Prostate gland (tissue), 2 donors: ENCODE results near the gene NFATC3. TPM values are rescaled to one million over a fixed set of nuclear protein-coding genes. Genes with fewer than 3 reads are reported as not detected.

Experiments used
- DNase-seq: peaks from one replicate; pipeline ENCODE4 v3.0.0-alpha.2; 2019; ENCODE audit warnings: low spot score
- H3K27ac ChIP-seq, 2 donors: fragments of 200-600 bp; sonication (generic); 2 replicates each; pipeline ENCODE4 v1.5.1; 2017 to 2019
- H3K27me3 ChIP-seq: fragments of 200-600 bp; sonication (generic); replicated peaks from 2 replicates; pipeline ENCODE4 v1.5.1; 2019; ENCODE audit not compliant: insufficient read depth
- H3K36me3 ChIP-seq, 2 donors: fragments of 200-600 bp; sonication (generic); 1 replicate in 1 of 2; 2 replicates in 1 of 2; pipeline versions ENCODE4 v1.5.1 to v1.8.1; 2017 to 2019
- H3K4me1 ChIP-seq: fragments of 200-600 bp; sonication (generic); replicated peaks from 2 replicates; pipeline ENCODE4 v1.5.1; 2019
- H3K4me3 ChIP-seq, 2 donors: fragments of 200-600 bp; sonication (generic); 2 replicates each; pipeline ENCODE4 v1.5.1; 2017 to 2019
- H3K9me3 ChIP-seq: fragments of 200-600 bp; sonication (generic); 2 replicates; pipeline ENCODE4 v1.5.1; 2017
- CTCF ChIP-seq, 4 experiments: fragments of 200-600 bp in 2 of 4; fragments of 450-650 bp in 2 of 4; sonication (generic) in 2 of 4; IDR thresholded peaks; 1 replicate in 3 of 4; 2 replicates in 1 of 4; pipeline ENCODE4 v1.5.1; 2016 to 2019; ENCODE audit warnings: antibody characterized with exemption in 4 of 4, mild to moderate bottlenecking in 2 of 4, moderate library complexity in 2 of 4
- POLR2A ChIP-seq: fragments of 450-650 bp; IDR thresholded peaks from one replicate; pipeline ENCODE4 v1.6.1; 2016; ENCODE audit warnings: antibody characterized with exemption, mild to moderate bottlenecking
- POLR2AphosphoS5 ChIP-seq: sonication (generic); formaldehyde crosslinking; IDR thresholded peaks from one replicate; pipeline ENCODE4 v1.6.1; 2017; ENCODE audit warnings: antibody characterized with exemption
- WGBS: methylation state at CpG from one replicate; pipeline ENCODE4 v1.1.5; 2018; 5-methylcytosine and 5-hydroxymethylcytosine counted together
- intact Hi-C: fragments of 100-400 bp; cut with DNase I; formaldehyde crosslinking; loops from one replicate; pipeline ENCODE4 v1.14.2; 2022
- total RNA-seq, 2 donors: library from RNA; depleted of rRNA; stranded (reverse); fragments of >200 nt; gene quantifications; one replicate each; pipeline ENCODE4 v1.1.0, GENCODE V29; 2016

Gene NFATC3
- total RNA-seq, 2 donors from 2014 or later = 36.6 to 84.1 TPM

DNA sequence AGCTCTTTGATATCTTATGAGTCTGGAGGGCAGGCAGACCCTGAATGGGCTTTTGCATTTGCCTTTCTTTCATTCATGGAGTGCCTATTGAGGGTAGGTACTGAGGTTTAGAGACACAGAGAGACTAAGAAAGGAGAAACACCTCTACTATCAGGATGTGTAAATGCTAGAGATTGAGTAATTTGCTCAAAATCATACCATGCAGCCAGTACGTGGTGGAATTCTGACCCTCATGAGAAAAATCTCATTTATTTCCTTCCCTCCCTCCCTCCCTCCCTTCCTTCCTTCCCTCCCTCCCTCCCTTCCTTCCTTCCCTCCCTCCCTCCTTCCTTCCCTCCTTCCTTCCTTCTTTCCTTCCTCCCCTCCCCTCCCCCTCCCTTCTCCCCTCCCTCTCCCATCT, 18.4 kb upstream of the NFATC3 start:
- DNase-seq = no peak
- H3K9me3 ChIP-seq = no peaks in the 10 kb centered on the region
- intact Hi-C loops = no loop called here
- no peaks in the 10 kb centered on the region for H3K36me3 ChIP-seq
- H3K4me1 ChIP-seq = peaks cover 5% of the 10 kb centered on the region
- no peak overlapping the region for H3K27ac ChIP-seq
- no peak overlapping the region for H3K4me3 ChIP-seq
- no peak for TF ChIP-seq POLR2A
- no peak for TF ChIP-seq CTCF (IDR thresholded peaks at IDR 0.05)
- TF ChIP-seq POLR2AphosphoS5 = no peak
- WGBS = 71% methylated on average over 1 of the region's 1 CpG
- no peaks in the 10 kb centered on the region for H3K27me3 ChIP-seq

GRCh38 chr16:68068926-68069325, 16.2 kb upstream of the NFATC3 start:
- TF ChIP-seq CTCF (IDR thresholded peaks at IDR 0.05) (no peak), POLR2A (no peak), POLR2AphosphoS5 (no peak)
- intact Hi-C loops = no loop called here
- H3K27ac ChIP-seq = no peak overlapping the region

DNA sequence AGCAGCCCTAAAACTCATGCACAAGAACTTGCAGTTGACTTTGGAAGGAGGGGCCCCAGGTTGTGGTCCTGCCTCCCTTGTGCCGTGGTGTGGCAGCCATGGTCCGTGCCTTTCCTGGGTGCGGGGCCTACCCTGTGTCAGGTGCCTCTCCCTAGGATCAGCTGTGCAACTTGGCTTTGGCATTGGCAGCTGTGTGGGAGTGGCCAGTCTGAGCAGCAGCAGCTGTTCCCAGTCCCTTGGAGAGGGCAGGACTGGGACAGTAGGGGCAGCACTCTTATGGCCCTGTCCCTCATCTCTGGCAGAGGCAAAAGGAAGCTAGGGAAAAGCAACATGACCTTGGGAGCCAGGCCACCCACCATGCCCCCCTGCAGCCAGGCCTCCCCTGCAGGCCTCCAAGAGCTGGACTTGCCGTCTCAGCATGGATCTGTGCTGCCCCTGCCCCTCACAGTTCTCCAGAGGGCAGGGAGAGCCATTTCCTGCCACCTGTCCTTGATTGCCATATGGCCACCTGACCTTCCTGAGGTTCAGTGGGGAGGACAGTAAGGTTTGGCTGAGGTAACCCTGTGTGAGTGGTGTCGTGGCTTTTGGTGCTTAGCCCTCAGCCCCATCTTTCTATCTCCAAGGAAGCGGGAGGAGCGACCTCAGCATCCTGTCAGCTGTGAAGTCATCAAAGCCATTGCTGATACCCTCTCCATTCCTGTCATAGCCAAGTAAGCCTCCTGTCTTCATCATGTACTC, 15.5 kb upstream of the NFATC3 start:
- Histone ChIP-seq H3K27me3 (no peaks in the 10 kb centered on the region), H3K9me3 (no peaks in the 10 kb centered on the region), H3K4me1 (peaks cover 8% of the 10 kb centered on the region), H3K4me3 (no peak overlapping the region), H3K27ac (no peak overlapping the region), H3K36me3 (no peaks in the 10 kb centered on the region)
- no peak for DNase-seq
- 69% methylated on average over 7 of the region's 7 CpGs for WGBS
- TF ChIP-seq POLR2AphosphoS5 (no peak), CTCF (IDR thresholded peaks at IDR 0.05) (no peak), POLR2A (no peak)
- intact Hi-C loops = no loop called here

More at GRCh38 chr16:68068926-68069325, 16.2 kb upstream of the NFATC3 start:
- H3K4me3 ChIP-seq = no peak overlapping the region
- H3K9me3 ChIP-seq = no peaks in the 10 kb centered on the region
- 96% methylated on average over 9 of the region's 9 CpGs for WGBS
- no peaks in the 10 kb centered on the region for H3K27me3 ChIP-seq
- no peaks in the 10 kb centered on the region for H3K36me3 ChIP-seq
- peaks cover 8% of the 10 kb centered on the region for H3K4me1 ChIP-seq
- no peak for DNase-seq

DNA sequence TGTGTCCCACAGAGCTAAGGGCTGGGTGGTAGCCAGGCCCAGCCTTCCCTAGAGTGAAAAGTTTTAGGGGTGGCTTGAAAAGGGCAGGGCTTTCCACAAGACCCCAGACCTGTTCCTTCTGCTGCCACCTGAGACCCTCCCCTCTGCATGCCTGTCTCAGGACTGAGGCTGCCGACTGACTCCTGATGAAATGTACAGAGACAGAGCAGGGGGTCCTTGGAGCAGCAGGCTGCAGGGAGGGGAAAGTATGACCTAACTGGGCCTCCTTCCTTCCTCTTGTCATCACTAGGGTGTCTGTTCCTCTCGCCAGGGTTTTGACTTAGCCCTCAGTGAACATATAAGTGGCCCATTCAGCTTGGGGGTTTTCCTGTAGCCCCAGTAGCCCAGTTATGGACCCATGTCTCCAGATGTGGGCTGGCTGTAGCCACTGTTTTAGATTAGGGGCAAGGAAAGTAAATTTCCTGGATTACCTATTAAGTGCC, 14.9 kb upstream of the NFATC3 start:
- Histone ChIP-seq H3K27ac (no peak overlapping the region), H3K36me3 (no peaks in the 10 kb centered on the region), H3K27me3 (no peaks in the 10 kb centered on the region), H3K4me1 (peaks cover 8% of the 10 kb centered on the region), H3K4me3 (no peak overlapping the region), H3K9me3 (no peaks in the 10 kb centered on the region)
- intact Hi-C loops = no loop called here
- DNase-seq = no peak
- TF ChIP-seq CTCF (IDR thresholded peaks at IDR 0.05) (no peak), POLR2AphosphoS5 (no peak), POLR2A (no peak)
- WGBS = 90% methylated on average over 2 of the region's 2 CpGs
